H1 (cell line): ENCODE data around the gene OR2T6. TPM values are rescaled to one million over a fixed set of nuclear protein-coding genes. Genes with fewer than 3 reads are reported as not detected.

Experiments used
- CHD7 ChIP-seq: fragments of 300-600 bp; sonication (generic); IDR thresholded peaks from 2 replicates; pipeline ENCODE4 v1.7.1; 2012; ENCODE audit warnings: low read length, moderate library complexity, mild to moderate bottlenecking, inconsistent platforms; ENCODE audit not compliant: insufficient replicate concordance
- polyA plus RNA-seq, 7 experiments: library from polyadenylated mRNA; depleted of rRNA in 3 of 7; stranded (reverse) in 5 of 7; unstranded in 2 of 7; fragments of >200 nt in 5 of 7; fragments of 200-250 nt in 2 of 7; gene quantifications; 1 replicate in 5 of 7; 2 replicates in 1 of 7; 4 replicates in 1 of 7; pipeline versions ENCODE4 v1.2.1 to v1.2.3, GENCODE V29; 2011 to 2013; ENCODE audit warnings: missing spikeins in 2 of 7, mixed read lengths in 2 of 7
- total RNA-seq: library from RNA; stranded (reverse); fragmentation: NEBNext Ultra II Directional; extraction: Animal tissue kit (Norgen Biotek cat#: 25700); gene quantifications from 2 replicates; pipeline ENCODE4 v1.2.1, GENCODE V29; 2021

The OR2T6 gene
- total and polyA plus RNA-seq, 2 of the 8 experiments (the other 6 are each of a cell fraction or from before 2014, with no cell fraction given) = not detected

GRCh38 chr1:248417854-248418253 lies 42.3 kb downstream of the OR2T6 start (continued):
- TF ChIP-seq CHD7 = no peak
- TF ChIP-seq, all 59 proteins: peak for 0
